ENCODE measurements around the gene PLIN1.
A peak's percentile ranks its signal among the peaks of the same experiment; 100 is the strongest.

The PLIN1 gene

GRCh38 chr15:89672221-89673164 lies 6.7 kb downstream of the PLIN1 start:
- no peak for DNase-seq (ENCODE audit: low read depth in 2 of 3, low spot score in 1 of 3)

DNA sequence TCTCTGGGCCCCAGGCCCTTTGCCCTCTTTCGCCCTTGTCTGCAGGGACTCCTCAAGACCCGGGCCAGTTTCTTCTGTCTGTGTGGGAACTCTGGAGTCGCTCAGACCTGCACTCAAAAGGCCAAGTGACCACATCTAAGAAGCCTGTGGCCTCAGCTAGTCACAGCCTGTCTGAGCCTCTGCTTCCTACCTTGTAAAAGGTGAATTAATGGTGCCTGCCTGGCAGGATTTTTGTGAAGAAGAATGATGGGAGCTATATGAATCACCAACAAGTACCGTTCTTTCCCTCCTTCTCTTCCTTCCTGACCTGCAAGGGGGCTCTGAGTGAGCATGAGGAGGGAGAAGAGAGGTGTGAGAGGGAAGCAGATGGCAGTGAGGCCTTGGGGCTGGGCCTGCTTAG lies 7.5 kb downstream of the PLIN1 start:
- no peak for DNase-seq (ENCODE audit: low read depth in 2 of 3, low spot score in 1 of 3)

DNA sequence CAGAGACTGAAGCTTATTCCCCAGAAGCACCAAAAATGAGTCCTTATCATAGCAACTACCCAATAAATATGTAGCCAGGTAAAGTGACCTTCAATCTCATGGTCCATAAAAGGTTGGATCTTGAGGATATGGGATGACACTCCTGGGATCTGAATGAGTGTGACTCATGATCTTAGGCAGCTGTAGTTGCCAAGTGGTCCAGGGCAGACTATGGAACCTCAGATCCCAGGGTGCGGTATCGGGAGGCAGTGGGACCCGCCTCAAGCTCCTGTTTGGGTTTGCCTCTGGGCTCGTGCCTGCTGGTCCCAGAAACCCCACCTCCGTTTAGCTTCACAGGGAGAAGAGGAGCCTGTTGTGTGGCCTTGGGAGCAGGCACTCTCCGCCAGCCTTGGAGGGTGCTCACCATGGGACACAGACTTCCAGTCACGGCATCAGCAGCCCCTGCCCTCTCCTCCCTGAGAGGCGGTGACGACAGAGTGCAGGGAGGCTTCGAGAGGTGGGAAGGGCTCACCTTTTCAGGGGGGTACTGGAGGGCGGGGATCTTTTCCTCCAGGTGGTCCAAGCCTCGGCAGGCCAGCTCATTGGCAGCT lies 8.1 kb downstream of the PLIN1 start:
- no peak for DNase-seq (ENCODE audit: low read depth in 2 of 3, low spot score in 1 of 3)

DNA sequence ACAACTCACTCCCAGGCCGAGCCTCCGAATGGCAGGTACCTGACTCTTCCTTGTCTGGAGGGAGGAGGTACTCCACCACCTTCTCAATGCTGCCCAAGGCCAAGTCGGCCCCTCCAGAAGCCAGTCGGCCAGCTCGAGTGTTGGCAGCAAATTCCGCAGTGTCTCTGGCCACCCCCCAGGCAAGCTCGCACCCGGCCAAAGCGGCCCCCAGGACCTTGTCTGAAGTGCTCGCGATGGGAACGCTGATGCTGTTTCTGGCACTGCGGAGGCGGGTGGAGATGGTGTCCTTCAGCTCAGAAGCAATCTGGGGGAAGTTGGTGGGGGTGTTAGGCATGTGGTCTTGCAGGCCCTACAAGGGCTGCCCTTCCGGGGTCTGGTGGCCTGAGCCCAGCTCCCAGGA lies 9.2 kb downstream of the PLIN1 start:
- DNase-seq (ENCODE audit: low read depth in 2 of 3, low spot score in 1 of 3), result no peak

DNA sequence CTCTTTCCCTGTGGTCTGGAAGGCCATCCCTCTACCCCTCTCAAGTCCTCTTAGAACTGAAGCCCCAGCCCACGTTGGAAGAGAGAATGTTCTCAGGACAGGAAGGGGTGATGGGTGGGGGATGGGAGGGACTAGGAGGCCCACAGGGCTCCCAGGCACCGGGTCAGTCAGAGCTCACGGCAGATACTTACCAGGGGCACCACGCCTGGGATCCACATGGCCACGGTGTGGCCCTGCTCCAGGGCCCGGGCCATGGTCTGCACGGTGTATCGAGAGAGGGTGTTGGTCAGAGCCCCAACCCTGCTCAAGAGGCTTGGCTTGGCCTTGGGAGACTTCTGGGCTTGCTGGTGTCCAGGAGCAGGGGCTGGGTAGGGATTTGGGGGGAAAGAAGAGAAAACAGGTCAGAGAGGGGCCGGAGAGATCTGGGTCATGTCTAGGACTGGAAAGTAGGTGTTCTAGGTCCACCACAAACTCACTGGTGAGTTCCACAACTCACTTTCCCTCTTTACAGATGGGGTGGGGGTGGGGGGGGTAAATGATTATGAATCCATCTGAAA lies 9.8 kb downstream of the PLIN1 start:
- no peak for DNase-seq (ENCODE audit: low read depth in 2 of 3, low spot score in 1 of 3)

DNA sequence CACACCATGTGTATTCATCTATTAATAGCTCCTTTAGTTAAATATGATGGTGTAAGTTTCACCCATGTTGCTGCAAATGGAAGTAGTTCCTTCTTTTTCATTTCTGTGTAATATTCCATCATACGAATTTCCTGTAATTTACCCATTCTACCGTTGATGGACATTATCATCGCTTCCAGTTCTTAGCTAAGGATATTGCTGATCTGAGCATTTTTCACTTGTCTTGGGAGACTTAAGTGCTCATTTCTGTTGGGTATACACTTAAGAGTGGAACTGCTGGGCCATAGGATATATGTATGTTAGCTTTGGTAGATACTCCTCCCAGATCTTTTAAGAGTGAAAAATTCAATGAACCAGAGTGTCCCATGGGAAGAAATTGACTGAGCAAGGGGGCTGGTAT lies 11.0 kb downstream of the PLIN1 start:
- no peak for DNase-seq (ENCODE audit: low read depth in 2 of 3, low spot score in 1 of 3)

- no peak for DNase-seq (ENCODE audit: low read depth in 2 of 3, low spot score in 1 of 3)
These were observed 11.5 kb downstream of the PLIN1 start for GRCh38 chr15:89667706-89667960.

DNA sequence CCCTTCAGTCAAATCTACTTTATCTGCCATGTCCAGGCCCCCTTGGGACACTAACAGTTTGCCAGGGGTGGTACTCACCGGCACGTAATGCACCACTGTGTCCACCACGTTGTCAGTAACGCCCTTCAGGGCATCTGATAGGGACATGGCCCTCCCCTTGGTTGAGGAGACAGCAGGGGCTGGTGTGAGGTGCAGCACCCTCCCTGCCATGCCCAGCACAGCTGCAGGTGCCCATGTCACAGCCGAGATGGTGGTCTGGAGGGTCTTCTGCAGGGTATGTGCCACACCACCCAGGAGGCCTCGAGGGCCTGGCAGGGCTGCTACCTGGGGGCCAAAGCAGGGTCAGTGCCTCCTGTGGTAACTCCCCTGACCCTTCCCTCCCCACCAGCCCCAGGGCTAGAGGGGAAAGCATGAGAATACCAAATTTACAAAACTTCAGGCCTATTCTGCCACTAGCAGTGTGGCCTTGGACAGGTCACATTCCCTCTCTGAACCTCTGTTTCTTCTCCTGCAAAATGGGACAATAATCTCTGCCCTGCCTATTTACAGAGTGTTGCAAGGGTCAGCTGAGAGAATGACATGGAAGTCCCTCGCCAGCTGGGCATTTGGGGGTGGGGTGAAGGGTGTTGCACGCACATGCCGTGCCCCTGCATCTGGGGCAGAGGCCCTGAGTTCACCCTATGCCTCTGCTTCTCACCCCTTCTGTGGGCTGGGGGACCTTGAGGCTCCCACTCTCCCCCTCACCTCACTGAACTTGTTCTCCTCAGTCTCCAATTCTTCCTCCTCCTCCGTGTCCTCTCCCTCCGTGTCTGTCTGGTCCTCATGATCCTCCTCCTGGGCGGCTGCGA lies 12.1 kb downstream of the PLIN1 start:
- no peak for DNase-seq (ENCODE audit: low read depth in 2 of 3, low spot score in 1 of 3)

DNA sequence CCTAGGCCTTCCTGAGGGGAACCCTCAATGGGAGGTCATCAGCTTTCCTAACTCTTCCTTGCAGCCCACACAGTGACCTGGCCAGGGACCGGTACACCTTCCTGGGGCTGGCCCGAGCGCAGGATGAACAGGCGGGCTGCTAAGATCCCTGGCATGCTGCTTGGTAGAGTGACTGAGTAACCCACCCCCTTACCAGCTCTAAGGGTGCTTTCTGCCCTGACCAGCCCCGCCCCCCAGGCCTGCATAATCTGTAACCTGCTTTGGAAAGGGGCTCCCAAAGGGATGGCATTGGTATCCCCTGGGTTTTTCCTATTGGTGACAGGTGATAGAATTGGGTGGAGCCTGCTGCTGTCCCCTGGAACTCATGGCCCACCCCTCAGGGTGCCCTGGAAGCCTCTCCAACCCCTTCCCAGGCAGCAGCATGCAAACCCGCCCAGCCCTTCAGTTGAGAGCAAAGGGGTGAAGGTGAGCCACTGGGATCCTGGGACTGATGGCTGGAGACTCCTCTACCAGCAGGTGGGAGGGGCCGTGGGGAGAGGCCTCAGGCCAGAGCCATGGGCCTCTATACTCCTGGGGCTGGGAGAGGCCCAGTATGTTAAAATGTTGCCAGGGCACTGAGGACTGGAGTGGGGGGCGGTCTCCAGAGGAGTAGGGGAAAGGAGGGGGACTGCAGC lies 12.8 kb downstream of the PLIN1 start:
- DNase-seq (ENCODE audit: low read depth in 2 of 3, low spot score in 1 of 3), result no peak

DNA sequence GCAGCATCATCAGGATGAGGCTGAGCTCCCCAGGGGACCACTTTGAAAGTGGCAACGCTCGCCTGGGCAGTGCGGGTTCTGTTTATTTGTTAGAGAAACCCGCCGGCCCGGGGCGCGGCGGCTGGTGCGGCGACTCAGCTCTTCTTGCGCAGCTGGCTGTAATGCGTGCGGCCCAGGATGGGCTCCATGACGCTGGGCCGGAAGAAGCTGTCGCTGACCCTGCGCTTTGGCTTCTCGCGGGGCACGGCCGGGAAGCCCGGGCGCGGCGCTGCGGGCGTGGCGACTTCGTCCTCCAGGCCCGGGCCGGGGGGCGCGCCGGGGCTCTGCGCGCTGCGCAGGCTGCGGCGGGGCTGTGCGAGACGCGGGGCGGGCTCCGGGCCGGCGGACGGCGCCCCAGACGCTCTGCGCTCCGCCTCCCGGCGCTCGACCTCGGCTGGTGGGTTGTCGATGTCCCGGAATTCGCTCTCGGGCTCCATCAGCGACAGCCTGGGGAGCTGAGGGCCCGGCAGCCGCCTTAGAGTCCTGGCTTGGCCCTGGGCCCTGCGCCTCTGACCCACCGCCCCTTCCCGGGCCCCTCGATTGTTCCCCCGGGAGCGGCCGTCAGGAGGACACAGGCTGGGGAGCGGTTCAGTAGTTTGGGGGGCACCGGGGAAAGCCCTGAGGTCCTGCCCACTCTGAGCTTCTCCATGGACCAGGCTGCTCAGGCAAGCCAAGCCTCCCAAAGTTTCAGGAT lies 13.6 kb downstream of the PLIN1 start:
- DNase-seq (ENCODE audit: low read depth in 2 of 3, low spot score in 1 of 3), result no peak

DNA sequence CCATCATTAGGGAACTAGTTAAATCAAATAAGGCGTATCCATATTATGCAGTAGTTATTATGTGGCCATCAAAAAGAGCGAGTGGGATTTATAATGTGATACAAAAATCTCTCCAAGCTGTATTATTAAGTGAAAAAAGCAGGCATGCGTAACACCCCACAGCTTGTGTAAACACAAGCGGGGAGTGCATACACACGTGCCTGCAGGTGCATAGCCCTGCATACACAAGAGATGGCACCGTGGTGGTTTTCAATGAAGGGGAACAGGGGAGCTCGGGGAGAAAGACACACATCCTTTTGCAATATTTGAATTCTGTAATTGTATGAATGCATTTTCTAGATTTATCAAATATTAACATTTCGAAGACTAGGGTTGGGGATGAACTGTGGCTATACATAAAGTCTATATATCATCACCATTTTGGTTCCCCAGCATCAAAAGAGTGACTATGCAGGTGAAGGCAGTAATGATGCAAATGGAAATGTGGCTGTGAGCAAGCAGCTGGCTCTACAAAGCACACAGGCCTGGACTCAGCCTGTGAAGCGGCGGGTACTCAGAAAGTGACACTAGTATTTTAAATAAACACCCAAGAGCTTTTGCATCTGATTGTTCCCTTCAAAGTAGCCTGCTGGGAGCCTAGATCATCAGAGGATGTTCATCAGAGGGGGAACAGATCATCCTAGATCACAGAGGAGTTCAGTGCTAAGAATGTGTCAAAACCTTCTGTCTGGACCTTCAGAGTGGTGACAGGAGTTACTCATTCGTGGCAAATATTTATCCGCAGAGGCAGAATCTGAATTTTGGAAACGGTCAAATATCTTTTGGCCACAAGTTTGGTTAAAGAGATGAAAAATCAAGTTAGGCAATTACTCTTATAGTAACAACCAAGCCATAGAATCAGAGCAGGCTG lies 14.5 kb downstream of the PLIN1 start:
- DNase-seq (ENCODE audit: low read depth in 2 of 3, low spot score in 1 of 3), result no peak

DNA sequence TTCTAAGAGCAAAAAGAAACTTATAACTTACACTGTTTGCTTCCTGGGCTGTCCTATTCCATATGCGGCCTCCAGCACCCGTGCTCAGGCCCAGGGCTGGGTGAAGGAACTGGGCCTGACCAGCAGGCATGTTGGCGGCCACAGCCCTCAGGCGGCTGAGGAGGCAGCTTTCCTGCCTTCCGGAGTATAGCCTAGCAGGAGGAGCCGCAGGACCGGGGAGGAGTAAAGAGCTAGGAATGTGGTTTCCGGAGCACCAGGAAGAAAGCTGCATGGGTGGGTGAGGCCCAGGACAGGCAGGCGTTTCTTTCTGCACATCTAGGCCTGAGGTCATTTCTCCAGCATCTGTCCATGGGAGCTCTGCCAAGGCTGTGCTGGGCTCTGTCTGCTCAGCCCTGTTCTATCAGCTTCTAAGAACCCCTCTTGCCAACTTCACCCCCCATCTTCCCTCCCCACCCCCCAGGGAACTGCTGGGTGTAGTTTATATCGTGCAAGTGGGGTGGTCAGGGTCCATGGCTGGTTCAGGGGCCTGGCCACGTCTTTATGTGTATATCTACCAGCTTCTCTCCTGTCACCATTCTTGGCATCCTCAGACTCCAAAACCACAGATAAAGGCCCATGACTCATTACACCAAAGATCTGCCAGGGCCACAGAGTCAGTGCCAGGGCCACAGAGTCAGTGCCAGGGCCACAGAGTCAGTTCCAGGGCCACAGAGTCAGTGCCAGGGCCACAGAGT lies 16.1 kb downstream of the PLIN1 start:
- no peak for DNase-seq (ENCODE audit: low read depth in 2 of 3, low spot score in 1 of 3)

- DNase-seq (ENCODE audit: low read depth in 2 of 3, low spot score in 1 of 3), result no peak
These were observed 18.6 kb downstream of the PLIN1 start for GRCh38 chr15:89660556-89660955.

DNA sequence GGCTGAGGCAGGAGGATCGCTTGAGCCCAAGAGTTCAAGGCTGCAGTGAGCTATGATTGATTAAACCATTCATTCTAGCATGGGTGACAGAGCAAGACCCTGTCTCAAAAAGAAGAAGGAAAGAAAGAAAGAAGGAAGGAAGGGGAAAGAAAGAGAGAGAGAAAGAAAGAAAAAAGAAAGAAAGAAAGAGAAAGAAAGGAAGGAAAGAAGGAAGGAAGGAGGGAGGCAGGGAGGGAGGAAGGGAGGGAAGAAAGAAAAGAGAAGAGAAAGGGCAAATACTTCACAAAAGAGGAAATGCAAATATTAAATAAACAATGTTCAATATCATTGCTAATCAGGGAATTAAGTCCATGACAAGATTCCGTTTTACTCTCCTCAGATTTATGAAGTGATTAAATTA lies 19.9 kb downstream of the PLIN1 start:
- DNase-seq (ENCODE audit: low read depth in 2 of 3, low spot score in 1 of 3), result no peak

DNA sequence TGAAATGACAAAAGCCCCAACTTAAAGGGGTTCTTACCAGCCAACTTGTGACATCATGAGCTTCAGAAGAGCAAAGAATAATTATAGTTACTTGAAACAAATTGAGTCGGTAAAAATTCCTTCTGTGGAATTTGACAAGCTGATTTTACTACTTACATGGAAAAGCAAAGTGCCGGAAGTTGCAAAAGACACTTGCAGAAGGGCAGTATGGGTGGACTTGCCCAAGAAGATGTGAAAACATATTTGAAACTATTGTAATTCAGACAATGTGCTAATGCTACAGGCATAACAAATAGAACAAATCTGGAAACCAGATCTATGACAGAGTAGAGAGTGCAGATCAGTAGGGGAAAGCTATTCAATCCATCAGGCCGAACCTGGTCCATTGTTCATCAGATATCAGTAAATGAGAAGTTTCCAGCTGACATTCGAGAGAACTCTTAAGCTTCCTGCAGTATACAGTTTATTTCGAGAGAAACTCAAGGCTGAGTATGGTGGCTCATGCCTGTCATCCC lies 21.4 kb downstream of the PLIN1 start:
- no peak for DNase-seq (ENCODE audit: low read depth in 2 of 3, low spot score in 1 of 3)

GRCh38 chr15:89656116-89656815 lies 22.9 kb downstream of the PLIN1 start:
- no peak for DNase-seq (ENCODE audit: low read depth in 2 of 3, low spot score in 1 of 3)

DNA sequence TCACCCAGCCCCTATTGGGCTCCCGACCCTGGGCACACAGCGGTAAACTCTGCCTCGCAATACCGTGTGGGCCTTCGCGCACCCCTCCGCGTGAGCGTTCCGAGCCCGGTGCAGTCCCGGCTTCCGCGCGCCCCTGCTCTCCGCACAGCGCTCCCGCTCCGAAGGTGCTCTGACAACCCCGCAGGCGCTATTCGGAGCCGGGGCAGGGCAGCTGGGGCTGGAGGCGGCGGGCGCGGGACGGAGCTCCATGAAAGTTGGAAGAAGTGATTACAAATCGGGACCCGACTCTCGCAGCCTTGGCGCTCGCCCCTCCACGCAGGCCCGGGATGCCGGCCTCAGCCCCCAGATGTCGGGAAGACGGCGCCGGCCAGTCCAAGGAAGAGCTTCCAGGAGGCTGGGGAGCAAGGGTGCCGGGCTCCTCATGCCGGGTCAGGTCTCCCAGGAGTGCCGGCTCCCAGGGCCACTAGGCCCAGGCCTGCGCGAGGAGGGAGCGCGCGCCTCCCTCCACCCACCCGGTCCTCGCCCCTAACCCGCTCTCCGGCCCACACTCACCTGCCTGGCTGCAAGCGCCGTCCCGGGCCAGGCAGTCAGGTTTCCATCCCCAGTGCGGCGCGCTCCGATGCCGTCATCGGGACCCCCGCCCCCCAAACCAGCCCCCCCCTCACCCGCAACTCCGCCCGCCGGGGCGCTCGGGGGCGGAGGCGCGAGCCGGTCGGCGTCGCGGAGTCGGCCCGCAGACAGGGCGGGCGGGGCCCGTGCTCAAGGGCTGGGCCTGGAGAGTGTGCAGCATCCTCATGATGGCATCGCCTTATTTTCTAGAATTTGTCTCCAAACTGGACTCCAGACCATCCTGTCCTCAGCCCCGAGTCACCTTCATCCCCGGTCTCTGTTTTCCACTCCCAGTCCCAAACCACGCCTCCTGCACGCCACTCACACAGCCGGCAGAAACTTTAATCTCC lies 24.0 kb downstream of the PLIN1 start, which contains the start of gene KIF7:
Gene KIF7 (minus strand): TSS at position 621 of the 959 bp plus-strand sequence. CDS start 2,537 bp downstream, outside the sequence.
- DNase-seq (ENCODE audit: low read depth in 2 of 3, low spot score in 1 of 3), result peak in 1 of 3 donors; percentile 6
